Nephron progenitor cell (in vitro differentiated cells): ENCODE results near the gene WWTR1.
A peak's percentile ranks its signal among the peaks of the same experiment; 100 is the strongest.

ENCODE experiments used
- DNase-seq: peaks from one replicate; pipeline ENCODE4 v3.0.0; 2021
- H3K27ac Mint-ChIP-seq: 2 replicates; pipeline ENCODE4 v1.8.0; 2021; ENCODE audit warnings: mild to moderate bottlenecking, moderate library complexity, mixed read lengths
- H3K27me3 Mint-ChIP-seq: 2 replicates; pipeline ENCODE4 v1.8.0; 2021; ENCODE audit warnings: mild to moderate bottlenecking, low read depth, mixed read lengths; ENCODE audit not compliant: poor library complexity
- H3K36me3 Mint-ChIP-seq: 2 replicates; pipeline ENCODE4 v1.8.0; 2021; ENCODE audit warnings: low read depth, mixed read lengths
- H3K4me1 Mint-ChIP-seq: 2 replicates; pipeline ENCODE4 v1.8.0; 2021; ENCODE audit warnings: mixed read lengths
- H3K4me3 Mint-ChIP-seq: 2 replicates; pipeline ENCODE4 v1.8.0; 2021; ENCODE audit warnings: mild to moderate bottlenecking, moderate library complexity, mixed read lengths
- H3K9me3 Mint-ChIP-seq: 2 replicates; pipeline ENCODE4 v1.8.0; 2021; ENCODE audit warnings: mild to moderate bottlenecking, moderate library complexity, mixed read lengths
- CTCF ChIP-seq: fragments of 200-600 bp; sonication (generic); IDR thresholded peaks from 2 replicates; pipeline ENCODE4 v1.5.0; 2021; ENCODE audit warnings: antibody characterized with exemption

Gene WWTR1

GRCh38 chr3:149657926-149658743 lies at the start of gene WWTR1:
TSS of gene WWTR1 (minus strand) at chr3:149658025. CDS start at chr3:149657306, 719 bp downstream.
- DNase-seq: peak; percentile 89
- Mint-ChIP-seq H3K9me3 (no peaks in the 10 kb centered on the region), H3K36me3 (peaks cover 23% of the 10 kb centered on the region), H3K27me3 (peaks cover 3% of the 10 kb centered on the region), H3K4me1 (peaks cover 74% of the 10 kb centered on the region), H3K4me3 (peak within 1 kb of the TSS; percentile 94), H3K27ac (peak within 1 kb of the TSS; percentile 99)
- TF ChIP-seq CTCF: no peak

GRCh38 chr3:149706905-149707304 lies 49.1 kb upstream of the WWTR1 start:
- H3K27me3 Mint-ChIP-seq: peaks cover 4% of the 10 kb centered on the region
- no peak overlapping the region for H3K27ac Mint-ChIP-seq
- no peak for DNase-seq
- no peak for TF ChIP-seq CTCF
- no peaks in the 10 kb centered on the region for H3K9me3 Mint-ChIP-seq
- H3K36me3 Mint-ChIP-seq: no peaks in the 10 kb centered on the region
- H3K4me1 Mint-ChIP-seq: peaks cover 15% of the 10 kb centered on the region
- no peak overlapping the region for H3K4me3 Mint-ChIP-seq

- Mint-ChIP-seq H3K27ac (no peak overlapping the region), H3K36me3 (no peaks in the 10 kb centered on the region), H3K4me1 (peaks cover 15% of the 10 kb centered on the region), H3K27me3 (no peaks in the 10 kb centered on the region), H3K4me3 (no peak overlapping the region), H3K9me3 (no peaks in the 10 kb centered on the region)
- no peak for DNase-seq
- no peak for TF ChIP-seq CTCF
Measured at GRCh38 chr3:149705416-149705815, 47.6 kb upstream of the WWTR1 start.

GRCh38 chr3:149703466-149703865 lies 45.6 kb upstream of the WWTR1 start:
- peaks cover 10% of the 10 kb centered on the region for H3K4me1 Mint-ChIP-seq
- no peak for TF ChIP-seq CTCF
- no peak overlapping the region for H3K27ac Mint-ChIP-seq
- DNase-seq: no peak
- H3K27me3 Mint-ChIP-seq: no peaks in the 10 kb centered on the region
- H3K36me3 Mint-ChIP-seq: peaks cover 5% of the 10 kb centered on the region
- no peak overlapping the region for H3K4me3 Mint-ChIP-seq
- H3K9me3 Mint-ChIP-seq: peaks cover 15% of the 10 kb centered on the region

GRCh38 chr3:149702691-149703441 lies 45.0 kb upstream of the WWTR1 start:
- peaks cover 11% of the 10 kb centered on the region for H3K36me3 Mint-ChIP-seq
- no peak for DNase-seq
- H3K4me1 Mint-ChIP-seq: peaks cover 10% of the 10 kb centered on the region
- TF ChIP-seq CTCF: no peak
- no peak overlapping the region for H3K27ac Mint-ChIP-seq
- H3K9me3 Mint-ChIP-seq: peaks cover 21% of the 10 kb centered on the region
- no peaks in the 10 kb centered on the region for H3K27me3 Mint-ChIP-seq
- no peak overlapping the region for H3K4me3 Mint-ChIP-seq
